ENCODE data around the gene RBL1.

The RBL1 gene

GRCh38 chr20:36950414-36951197, 145.2 kb downstream of the RBL1 start:
- DNase-seq, result peak in 1 of 2 experiments; percentile 19

Measured in NCI-H187 (cell line).